Tibial artery (tissue), 4 donors: ENCODE results near the gene TMPRSS3.

Source experiments
- DNase-seq, 2 donors: peaks; one replicate each; pipeline ENCODE4 v3.0.0-alpha.2; 2019
- H3K27ac ChIP-seq, 2 donors: fragments of 200-600 bp; sonication (generic) in 1 of 2; 1 replicate in 1 of 2; 2 replicates in 1 of 2; pipeline ENCODE4 v1.5.1; 2018 to 2019; ENCODE audit warnings: mild to moderate bottlenecking in 1 of 2
- H3K27me3 ChIP-seq, 2 donors: fragments of 200-600 bp; sonication (generic) in 1 of 2; one replicate each; pipeline versions ENCODE4 v1.5.1 to v1.6.0; 2016 to 2019
- H3K36me3 ChIP-seq, 3 donors: fragments of 200-600 bp; sonication (generic) in 2 of 3; one replicate each; pipeline ENCODE4 v1.5.1; 2016 to 2019; ENCODE audit warnings: mild to moderate bottlenecking in 2 of 3
- H3K4me1 ChIP-seq, 4 donors: fragments of 200-600 bp; sonication (generic) in 2 of 4; 1 replicate in 3 of 4; 2 replicates in 1 of 4; pipeline ENCODE4 v1.5.1; 2016 to 2019
- H3K4me3 ChIP-seq, 2 donors: fragments of 200-600 bp; sonication (generic) in 1 of 2; 1 replicate in 1 of 2; 2 replicates in 1 of 2; pipeline ENCODE4 v1.5.1; 2018 to 2019; ENCODE audit warnings: mild to moderate bottlenecking in 2 of 2
- H3K9me3 ChIP-seq, 3 donors: fragments of 200-600 bp; sonication (generic) in 1 of 3; one replicate each; pipeline ENCODE4 v1.5.1; 2016 to 2019
- intact Hi-C: fragments of 100-400 bp; cut with DNase I; formaldehyde crosslinking; loops from one replicate; pipeline ENCODE4 v1.15.0; 2023; ENCODE audit warnings: low total_unique reads
- TF ChIP-seq, protein P1 (sequence below), 2 experiments: fragments of 200-600 bp in 1 of 2; fragments of 450-650 bp in 1 of 2; IDR thresholded peaks; one replicate each; pipeline ENCODE4 v1.5.1; 2017 to 2019; ENCODE audit warnings: antibody characterized with exemption in 2 of 2, mild to moderate bottlenecking in 1 of 2, moderate library complexity in 1 of 2

TMPRSS3 gene

GRCh38 chr21:42384156-42384945 lies 11.5 kb downstream of the TMPRSS3 start:
- no peak overlapping the region for H3K27ac ChIP-seq
- intact Hi-C loops, result no loop called here
- TF ChIP-seq, protein P1, sequence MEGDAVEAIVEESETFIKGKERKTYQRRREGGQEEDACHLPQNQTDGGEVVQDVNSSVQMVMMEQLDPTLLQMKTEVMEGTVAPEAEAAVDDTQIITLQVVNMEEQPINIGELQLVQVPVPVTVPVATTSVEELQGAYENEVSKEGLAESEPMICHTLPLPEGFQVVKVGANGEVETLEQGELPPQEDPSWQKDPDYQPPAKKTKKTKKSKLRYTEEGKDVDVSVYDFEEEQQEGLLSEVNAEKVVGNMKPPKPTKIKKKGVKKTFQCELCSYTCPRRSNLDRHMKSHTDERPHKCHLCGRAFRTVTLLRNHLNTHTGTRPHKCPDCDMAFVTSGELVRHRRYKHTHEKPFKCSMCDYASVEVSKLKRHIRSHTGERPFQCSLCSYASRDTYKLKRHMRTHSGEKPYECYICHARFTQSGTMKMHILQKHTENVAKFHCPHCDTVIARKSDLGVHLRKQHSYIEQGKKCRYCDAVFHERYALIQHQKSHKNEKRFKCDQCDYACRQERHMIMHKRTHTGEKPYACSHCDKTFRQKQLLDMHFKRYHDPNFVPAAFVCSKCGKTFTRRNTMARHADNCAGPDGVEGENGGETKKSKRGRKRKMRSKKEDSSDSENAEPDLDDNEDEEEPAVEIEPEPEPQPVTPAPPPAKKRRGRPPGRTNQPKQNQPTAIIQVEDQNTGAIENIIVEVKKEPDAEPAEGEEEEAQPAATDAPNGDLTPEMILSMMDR (IDR thresholded peaks at IDR 0.05), result no peak
- H3K27me3 ChIP-seq, result peaks cover 0 to 36% of the 10 kb centered on the region in 2 donors
- H3K4me1 ChIP-seq, result peaks cover 0 to under 1% (median 0%) of the 10 kb centered on the region in 4 donors
- H3K4me3 ChIP-seq, result no peak overlapping the region
- H3K36me3 ChIP-seq, result no peaks in the 10 kb centered on the region
- no peak for DNase-seq
- H3K9me3 ChIP-seq, result peaks cover 0 to 16% (median 15%) of the 10 kb centered on the region in 3 donors

DNA sequence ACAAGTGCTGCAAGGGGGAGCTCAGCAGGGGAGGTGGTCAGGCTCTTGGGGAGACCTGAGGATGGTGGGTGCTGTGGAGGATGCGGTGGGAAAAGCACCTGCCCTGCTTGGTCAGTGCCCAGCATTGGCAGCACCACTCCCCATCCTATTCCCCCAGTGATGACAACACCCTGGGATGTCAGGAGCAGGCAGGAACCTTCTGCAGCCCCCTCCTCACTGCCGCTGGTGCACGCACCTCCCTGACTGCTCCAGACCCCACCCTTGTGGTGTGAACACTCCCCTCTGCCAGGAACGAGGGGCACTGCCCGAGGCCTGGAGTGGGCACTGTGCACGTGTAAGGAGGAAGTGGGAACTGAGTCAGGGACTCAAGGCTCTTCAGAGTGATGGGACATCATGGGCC lies 12.5 kb downstream of the TMPRSS3 start:
- H3K9me3 ChIP-seq, result peaks cover 0 to 16% (median 15%) of the 10 kb centered on the region in 3 donors
- DNase-seq, result no peak
- TF ChIP-seq, protein P1 (IDR thresholded peaks at IDR 0.05), result no peak
- no peak overlapping the region for H3K27ac ChIP-seq
- H3K36me3 ChIP-seq, result no peaks in the 10 kb centered on the region
- H3K4me3 ChIP-seq, result no peak overlapping the region
- no peaks in the 10 kb centered on the region for H3K4me1 ChIP-seq
- H3K27me3 ChIP-seq, result peaks cover 0 to 28% of the 10 kb centered on the region in 2 donors
- intact Hi-C loops, result no loop called here

DNA sequence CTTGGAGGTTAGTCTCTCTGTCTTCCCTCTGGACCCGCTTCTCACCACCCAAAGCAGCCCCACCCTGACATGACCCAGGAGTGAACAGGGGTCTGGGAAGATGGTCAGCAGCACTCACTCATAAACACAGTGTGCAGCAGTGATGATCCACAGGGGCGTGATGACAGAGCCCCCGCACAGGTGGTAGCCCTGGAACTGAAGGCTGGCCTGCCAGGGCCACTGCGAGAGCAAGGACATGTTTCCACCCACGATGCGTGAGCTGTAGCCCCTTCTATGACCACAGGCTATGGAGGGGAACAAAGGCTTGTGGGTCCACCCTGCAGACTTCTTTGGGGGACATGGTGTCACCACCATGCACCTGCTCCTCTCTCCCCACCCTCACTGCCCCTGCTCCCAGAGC lies 12.9 kb downstream of the TMPRSS3 start:
- H3K9me3 ChIP-seq, result peaks cover 0 to 16% (median 15%) of the 10 kb centered on the region in 3 donors
- intact Hi-C loops, result no loop called here
- TF ChIP-seq, protein P1 (IDR thresholded peaks at IDR 0.05), result no peak
- H3K27ac ChIP-seq, result no peak overlapping the region
- no peaks in the 10 kb centered on the region for H3K36me3 ChIP-seq
- H3K4me3 ChIP-seq, result no peak overlapping the region
- H3K4me1 ChIP-seq, result no peaks in the 10 kb centered on the region
- peaks cover 0 to 25% of the 10 kb centered on the region in 2 donors for H3K27me3 ChIP-seq
- DNase-seq, result no peak

GRCh38 chr21:42381347-42381984 lies 14.4 kb downstream of the TMPRSS3 start:
- H3K4me1 ChIP-seq, result no peaks in the 10 kb centered on the region
- peaks cover 0 to 16% (median 15%) of the 10 kb centered on the region in 3 donors for H3K9me3 ChIP-seq
- intact Hi-C loops, result no loop called here
- H3K27me3 ChIP-seq, result peaks cover 0 to 26% of the 10 kb centered on the region in 2 donors
- no peak overlapping the region for H3K27ac ChIP-seq
- TF ChIP-seq, protein P1 (IDR thresholded peaks at IDR 0.05), result no peak
- no peaks in the 10 kb centered on the region for H3K36me3 ChIP-seq
- no peak for DNase-seq
- no peak overlapping the region for H3K4me3 ChIP-seq

- intact Hi-C loops, result no loop called here
- H3K4me1 ChIP-seq, result no peaks in the 10 kb centered on the region
- H3K36me3 ChIP-seq, result no peaks in the 10 kb centered on the region
- TF ChIP-seq, protein P1 (IDR thresholded peaks at IDR 0.05), result no peak
- H3K27me3 ChIP-seq, result peaks cover 0 to 38% of the 10 kb centered on the region in 2 donors
- H3K27ac ChIP-seq, result no peak overlapping the region
- no peak overlapping the region for H3K4me3 ChIP-seq
- peak in 1 of 2 donors; percentile 32 for DNase-seq
- H3K9me3 ChIP-seq, result peaks cover 0 to 16% (median 15%) of the 10 kb centered on the region in 3 donors
Measured at GRCh38 chr21:42379426-42380215, 16.2 kb downstream of the TMPRSS3 start.
